Stimulated activated CD4-positive, alpha-beta T cell treated with anti-CD3 and anti-CD28 coated beads, TNF-alpha, amount 100 ng/mL, for 4 hours (primary cell): ENCODE data around the gene RCN2.

Experiments used
- DNase-seq, 3 experiments: peaks; one replicate each; pipeline ENCODE4 v3.0.0-alpha.2; 2020; ENCODE audit warnings: low read depth in 3 of 3

RCN2 gene

DNA sequence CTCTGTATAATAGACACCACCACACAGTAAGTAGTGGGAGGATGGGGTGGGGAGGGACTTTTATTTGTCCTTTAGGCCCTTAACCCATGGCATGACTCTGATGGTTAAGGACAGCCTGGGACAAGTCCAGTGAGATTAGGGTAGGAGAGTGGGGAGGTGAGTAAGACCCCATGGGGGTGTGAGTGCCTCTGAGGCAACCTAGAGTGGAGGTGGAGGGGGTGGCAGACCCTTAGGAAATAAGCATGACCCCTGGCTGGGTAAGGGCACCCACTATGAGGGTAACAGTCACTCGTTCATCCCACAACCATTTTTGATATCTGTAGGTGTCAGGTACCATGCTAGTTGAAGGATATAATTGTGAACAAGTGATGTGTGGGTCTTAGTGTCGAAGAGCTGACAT is 42.4 kb downstream of the RCN2 start:
- DNase-seq = no peak

DNA sequence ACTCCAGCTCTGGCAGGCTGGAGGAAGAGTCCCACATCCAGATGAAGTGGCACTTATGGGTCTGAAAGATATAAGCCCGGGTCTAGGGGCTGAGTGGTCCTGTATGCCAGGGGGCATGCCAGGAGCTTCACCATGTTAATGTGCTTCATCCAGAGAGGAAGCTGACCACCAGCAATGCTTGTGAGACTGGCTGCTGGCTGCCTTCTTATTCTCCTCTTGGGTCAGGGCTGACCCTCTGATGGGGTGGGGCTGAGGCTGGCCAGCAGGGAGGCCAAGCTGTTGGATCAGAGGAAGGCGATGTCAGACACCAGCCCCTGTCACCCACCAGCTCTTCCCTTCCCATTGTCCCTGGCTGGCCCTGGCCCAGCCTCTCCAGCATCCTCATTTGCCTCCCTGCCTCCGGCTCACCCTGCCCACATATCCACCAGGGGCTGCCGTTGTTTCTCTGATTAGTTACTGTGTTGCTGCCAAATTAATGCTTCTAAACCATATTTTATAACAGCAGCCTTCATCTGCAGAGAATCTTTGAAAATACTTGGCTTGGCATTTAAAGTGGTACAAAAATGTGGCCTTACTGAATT is 43.0 kb downstream of the RCN2 start:
- no peak for DNase-seq

DNA sequence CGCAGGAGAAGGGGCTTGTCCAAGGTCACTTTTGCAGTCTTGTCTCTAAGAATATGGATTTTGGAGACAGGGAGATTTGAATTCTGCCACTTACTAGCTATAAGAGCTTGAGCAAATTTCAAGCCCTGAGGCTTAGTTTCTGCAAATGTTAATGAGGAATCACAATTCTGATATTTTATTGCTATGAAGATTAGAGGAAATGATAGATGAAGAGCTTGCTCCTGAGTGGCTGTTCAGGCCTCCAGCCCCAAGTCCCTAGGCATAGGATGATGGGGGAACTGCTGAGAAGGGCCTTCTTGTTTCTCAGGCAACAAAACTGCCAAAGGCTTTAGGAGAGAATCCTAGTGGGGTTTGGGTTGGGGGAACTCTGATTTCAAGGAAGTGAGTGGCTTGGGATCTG is 44.6 kb downstream of the RCN2 start:
- DNase-seq = no peak

DNA sequence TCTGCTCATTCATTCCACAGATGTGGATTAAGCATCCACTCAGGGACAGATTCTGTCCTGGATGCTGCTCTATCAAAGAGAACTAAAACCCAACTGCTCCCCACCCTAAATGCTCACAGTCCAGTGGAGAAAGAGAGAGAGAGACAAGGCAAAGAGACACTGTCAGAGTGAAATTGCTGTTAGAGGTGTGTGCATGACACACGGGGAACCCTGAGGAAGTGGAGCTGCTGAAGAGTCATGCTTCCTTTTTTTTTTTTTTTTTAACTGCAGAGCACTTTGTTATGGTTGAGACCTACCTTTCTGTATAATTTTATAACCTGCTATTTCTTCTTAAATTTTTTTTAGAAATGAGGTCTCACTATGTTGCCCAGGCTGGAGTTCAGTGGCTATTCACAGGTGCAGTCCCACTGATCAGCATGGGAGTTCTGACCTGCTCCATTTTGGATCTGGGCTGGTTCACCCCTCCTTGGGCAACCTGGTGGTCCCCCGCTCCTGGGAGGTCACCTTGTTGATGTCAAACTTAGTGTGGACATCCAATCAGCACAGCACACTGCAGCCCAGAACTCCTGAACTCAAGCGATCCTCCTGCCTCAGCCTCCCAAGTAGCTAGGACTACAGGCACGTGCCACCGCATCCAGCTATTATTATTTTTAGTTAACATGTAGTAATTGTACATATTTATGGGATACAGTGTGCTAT is 45.2 kb downstream of the RCN2 start:
- DNase-seq = no peak

DNA sequence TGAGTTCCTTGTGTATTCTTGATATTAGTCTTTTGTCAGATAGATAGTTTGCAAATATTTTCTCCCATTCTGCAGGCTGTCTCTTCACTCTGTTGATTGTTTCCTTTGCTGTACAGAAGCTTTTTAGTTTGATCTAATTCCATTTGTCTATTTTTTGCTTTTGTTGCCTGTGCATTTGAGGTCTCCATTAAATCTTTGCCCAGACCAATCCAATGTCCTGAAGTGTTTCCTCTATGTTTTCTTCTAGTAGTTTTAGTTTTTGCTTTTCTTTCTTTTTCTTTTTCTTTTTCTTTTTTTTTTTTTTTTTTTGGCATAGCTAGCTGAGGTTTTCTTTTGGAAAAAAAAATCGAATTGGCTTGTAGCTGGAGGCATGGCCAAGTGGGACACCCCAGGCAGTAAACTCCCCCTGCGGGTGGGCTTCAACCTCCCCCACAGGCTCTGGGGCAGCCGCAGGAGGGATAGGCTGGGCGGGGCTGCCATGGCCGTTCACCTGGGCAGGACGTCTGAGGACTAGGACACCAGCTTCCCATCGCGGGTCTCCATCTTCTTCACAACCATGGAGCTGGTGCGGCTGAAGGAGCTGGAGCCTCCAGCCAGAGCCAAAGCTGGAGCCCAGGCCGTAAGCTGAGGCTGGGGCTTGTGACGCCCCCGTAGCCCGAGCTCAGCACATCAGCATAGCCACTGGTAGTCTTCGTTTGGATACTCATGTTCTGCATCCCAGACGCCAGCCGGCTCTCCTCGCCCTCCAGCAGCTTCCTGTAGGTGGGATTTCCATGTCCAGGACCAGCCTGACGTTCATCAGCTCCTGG is 47.2 kb downstream of the RCN2 start:
- no peak for DNase-seq

DNA sequence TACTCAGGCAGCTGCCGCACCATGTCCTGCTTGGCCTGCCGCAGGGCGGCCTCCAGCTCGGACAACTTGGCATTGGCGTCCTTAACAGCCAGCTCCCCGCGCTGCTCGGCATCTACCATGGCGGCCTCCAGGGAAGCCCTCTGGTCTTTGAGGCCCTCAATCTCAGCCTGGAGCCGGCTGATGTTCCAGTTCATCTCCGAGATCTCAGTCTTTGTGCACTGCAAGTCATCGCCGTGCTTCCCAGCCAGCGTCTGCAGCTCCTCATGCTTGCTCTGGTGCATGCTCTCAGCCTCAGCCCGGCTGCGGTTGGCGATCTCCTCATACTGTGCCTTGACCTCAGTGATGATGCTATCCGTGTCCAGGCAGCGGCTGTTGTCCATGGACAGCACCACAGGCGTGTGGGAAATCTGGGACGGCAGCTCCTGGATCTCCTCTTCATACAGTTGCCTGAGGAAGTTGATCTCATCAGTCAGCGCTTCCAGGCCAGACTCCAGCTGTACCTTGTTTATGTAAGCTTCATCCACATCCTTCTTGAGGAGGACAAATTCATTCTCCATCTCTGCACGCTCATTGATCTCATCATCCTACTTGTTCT is 47.9 kb downstream of the RCN2 start:
- DNase-seq = no peak

DNA sequence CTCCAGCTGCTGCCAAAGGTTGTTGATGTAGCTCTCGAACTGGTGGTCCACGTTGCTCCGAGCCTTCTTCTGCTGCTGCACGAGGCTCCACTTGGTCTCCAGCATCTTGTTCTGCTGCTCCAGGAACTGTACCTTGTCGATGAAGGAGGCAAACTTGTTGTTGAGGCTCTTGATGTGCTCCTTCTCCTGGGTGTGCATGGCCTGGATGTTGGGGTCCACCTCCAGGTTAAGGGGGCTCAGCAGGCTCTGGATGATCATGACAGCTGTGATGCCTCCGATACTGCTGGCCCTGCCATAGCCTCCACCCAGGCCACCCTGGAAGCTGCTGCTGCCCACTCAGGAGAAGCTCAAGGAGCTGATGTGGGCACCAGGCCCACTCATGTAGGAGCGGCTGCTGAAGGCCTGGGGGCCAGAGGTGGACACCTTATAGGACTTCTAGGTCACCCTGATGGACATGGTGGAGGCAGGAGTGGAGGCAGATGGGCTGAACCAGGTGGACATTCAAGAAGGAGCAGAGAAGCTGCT is 48.5 kb downstream of the RCN2 start:
- DNase-seq = no peak

DNA sequence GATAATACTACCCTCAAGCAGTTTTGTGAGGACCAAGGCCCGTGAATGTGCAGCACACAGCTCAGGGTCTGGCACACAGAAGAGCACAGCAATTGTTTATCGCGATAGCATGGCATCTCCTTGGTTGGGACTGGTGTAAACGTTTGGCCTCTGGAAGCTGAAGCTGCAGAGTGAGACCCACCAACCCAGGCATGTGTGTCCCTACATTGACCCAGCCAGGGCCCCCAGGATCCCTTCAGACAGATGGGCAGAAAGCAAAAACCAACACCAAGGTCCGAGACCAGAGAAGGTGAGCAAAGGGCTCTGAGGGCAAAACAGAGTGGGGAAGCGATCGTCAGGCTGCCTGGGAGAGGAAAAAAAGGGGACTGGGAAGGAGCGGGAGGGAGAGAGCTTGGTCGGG is 50.8 kb downstream of the RCN2 start:
- DNase-seq = no peak

DNA sequence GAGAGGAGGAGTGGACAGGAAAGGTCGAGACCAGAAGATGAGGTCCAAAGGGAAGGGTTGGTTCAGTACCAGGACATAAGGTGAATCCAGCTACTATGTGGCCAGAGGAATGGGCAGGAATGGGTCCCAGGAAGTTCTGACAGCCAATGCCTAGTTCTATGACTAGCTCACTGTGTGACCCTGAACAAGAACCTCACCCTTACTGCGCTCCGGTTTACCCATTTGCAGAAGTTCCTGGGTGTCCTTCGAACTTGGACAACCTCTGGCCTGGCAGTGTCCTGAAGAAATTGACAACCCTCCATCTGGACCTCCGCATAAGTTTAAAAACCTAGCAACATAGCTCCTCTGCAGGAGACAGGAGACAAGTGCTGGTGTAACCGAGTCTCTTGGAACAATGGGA is 51.2 kb downstream of the RCN2 start:
- DNase-seq = no peak

DNA sequence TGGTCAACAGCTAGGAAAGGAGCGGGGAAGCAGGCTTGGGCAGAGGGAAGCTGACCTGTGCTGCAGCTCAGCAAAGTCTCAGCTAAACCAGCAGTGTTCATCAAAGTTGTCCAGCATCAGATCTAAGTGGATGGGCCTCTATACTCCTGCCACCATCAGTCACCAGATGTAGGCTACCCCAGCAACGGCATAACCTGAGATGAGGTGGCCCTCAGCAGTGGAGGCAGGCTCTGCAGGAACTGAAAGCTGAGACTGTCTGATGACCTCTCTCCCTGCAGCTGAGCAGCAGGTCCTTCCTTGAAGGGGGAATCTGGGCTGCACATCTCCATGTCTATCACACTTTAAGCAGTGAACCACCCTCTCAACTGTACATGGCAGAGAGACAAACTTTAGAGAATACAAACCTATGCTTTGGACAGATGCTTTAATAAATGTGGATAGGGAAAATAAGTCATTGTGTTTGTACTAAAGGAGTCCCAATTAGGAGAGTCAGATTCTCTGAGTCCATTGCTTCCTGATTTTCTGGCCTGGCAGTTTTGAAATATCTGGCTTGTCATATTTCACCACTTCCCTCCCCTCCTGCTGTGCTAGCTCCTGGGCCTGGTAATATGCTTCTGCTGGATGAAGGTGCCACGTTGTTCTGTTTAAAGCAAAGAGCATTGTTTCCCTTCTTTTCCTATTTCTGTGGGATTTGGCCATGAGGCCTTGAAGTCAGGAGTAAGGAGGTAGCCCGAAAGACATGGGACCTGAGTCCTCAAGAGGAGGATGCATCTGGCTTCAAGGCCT is 52.2 kb downstream of the RCN2 start:
- DNase-seq = no peak

DNA sequence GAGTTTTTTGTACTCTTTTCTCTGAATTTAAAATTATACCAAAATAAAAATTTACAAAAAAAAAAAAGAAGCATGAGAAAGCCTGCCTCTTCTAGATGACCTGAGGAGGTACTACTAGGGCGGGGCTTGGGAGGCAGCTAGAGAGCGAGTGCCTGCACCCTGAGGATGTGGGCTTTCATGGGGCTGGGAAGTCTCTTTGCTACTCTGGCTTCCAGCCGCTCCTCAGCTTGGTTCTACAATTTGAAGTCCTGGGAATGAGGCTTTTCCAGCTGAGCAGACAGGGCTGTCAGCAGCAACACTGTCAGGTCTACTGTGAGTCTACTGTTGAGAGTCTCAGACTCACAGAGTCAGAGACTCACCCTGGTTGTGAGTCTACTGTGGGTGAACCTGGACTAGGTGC is 55.2 kb downstream of the RCN2 start:
- no peak for DNase-seq

DNA sequence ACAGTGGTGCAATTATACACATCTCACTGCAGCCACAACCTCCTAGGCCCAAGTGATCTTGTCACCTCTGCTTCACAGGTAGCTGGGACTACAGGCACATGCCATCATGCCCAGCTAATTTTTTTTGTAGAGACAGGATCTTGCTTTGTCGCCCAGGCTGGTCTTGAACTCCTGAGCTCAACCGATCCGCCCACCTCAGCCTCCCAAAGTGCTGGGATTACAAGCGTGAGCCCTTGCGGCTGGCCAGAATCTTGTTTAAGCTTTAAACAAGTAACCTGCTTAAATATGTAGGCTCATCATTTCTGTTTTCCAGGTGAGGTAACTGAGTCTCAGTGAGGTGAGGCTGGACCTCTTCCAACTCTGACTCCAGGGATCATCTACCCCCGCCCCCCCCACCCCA is 55.7 kb downstream of the RCN2 start:
- DNase-seq = no peak

DNA sequence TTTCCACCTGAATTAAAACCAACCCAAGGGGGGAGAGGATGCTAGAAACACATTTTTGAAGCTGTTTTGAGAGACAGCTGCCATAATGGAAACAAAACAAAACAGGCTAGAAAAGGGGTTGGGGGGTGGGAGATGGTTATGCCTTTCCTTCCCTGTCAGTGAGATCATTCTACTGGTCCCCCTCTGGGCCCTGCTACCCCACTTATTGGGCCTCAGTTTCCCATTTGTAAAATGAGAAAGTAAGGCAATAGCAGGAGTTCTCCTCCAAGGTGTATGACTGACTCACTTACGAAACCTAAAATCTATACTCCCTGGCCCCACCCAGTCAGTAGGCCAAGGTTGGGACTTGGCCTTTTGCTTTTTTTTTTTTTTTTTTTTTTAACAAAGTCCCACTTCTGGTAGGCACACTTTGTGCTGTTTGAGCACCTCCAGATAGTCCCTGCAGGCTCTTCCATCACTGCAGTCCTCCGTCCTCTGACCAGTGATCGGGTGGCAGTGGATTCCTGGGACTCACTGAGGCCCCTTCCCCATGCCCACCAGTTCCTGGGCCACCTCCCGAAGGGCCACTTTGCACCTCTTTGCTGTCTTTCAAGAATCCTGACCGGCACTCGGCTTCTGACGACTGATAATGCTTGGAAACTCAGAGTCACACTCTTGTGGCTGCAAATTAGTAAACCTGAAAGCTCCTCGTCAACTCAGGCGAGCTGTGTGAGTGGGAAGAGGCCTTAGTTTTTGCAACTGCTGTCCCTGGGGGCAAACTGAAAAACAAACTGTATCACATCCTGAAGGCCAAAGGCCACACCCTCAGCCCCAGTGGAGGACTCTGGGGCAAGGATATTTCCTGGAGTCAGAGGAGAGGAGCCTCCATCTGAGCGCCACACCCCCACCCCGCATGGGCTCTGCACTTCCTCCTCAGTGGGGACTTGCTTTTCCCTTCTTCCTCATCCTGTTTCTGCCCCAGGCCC is 56.6 kb downstream of the RCN2 start:
- DNase-seq = no peak

DNA sequence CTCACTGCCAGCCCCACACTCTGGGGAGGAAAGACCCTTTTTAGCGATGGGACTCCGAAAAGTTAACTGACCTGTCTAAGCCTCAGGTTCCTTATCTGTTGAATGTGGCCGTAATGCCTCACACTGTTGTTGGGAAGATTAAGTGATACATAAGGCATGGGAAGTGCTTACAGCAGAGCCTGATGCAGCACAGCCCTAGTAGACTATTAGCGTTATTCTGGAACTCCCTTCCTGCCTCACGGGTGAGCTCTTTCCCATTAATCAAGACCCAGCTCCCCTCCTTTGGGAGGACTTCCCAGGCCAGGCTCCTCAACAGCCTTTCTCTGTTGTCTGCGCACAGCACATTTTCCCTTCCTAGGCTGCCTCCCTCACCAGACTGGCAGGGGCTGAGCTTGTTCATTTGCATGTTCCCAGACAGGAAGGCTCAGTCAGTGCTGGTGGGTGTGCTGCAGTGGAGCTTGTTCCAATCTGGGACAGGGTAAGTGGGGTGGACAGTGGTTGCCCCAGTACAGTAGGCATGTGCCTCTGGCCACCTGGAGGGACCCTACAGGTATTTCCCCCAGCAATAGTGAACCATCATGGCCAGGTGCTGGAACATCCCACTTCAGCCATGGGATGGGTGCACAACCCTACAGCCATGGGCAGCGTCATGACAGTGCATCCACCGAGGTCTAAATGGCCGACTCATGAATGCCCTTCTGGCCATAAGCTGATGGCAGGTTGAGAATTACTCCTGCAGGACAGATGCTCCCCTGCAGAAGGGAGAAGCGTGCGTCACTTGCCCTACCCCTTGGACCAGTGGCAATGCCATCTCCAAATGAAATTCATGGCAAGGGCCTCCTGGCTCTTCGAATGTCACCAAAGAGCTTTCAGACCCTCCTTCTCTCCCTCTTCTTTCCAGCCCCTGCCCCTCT is 57.6 kb downstream of the RCN2 start:
- DNase-seq = no peak

DNA sequence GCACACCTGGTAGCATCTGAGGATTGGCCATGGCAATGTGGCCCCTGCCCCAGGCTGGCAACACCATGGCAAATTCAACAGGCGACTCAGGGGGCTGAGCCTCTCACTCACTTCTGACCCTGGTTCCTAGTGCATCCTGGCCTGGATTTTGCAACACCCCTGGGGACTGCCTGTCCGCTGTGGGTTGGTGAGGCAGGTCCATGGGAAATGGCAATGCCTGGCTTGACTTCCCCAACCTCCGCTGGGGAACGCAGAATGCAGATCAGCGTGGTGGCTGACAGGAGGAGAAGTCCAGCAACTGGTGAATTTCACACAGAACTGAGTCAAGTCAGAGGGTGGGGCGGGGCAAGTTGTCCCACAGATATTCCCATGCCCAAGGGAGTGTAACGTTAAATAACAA is 59.5 kb downstream of the RCN2 start:
- DNase-seq = no peak

DNA sequence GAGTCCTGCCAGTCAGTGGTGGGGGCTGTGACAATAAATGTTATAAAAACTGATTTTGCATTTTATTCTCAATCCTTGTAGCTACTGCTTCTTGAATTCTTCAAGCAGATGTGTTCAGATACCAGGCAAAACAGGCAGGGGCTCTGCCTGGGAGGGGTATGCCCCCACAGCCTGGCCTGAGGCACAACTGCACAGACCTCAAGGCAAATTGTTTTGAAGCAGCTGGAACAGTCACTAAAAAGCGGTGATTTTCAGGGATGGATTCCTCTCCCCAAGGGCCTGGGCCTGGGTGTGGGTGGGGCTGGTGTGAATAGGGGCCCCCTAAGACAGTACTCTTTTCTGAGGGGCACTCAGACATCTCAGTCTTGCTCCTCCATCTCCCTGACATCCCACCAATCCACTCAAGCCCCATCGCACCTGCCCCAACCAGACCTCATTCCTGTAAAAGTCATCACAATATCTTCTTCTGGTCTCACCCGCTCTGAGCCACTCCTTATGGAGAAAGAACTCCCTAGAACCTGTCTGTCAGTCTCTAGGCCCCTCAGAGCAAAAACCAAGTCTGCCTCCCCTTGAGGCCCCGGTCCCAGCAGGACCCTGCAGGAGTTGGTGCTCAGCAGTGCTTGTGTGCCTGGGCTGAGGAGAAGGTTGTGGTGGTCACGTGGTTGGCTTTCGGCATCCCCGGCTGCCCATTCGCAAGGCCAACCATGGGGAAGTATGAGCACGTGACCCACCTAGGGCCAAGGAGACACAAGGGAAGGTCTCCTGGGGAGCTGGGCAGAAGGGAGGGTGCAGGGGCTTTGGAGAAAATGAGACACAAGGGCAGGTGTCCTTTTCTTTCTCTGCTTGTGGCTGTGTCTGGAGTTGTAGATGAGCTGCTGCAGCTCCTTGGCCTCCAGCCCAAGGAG is 60.4 kb downstream of the RCN2 start:
- no peak for DNase-seq

DNA sequence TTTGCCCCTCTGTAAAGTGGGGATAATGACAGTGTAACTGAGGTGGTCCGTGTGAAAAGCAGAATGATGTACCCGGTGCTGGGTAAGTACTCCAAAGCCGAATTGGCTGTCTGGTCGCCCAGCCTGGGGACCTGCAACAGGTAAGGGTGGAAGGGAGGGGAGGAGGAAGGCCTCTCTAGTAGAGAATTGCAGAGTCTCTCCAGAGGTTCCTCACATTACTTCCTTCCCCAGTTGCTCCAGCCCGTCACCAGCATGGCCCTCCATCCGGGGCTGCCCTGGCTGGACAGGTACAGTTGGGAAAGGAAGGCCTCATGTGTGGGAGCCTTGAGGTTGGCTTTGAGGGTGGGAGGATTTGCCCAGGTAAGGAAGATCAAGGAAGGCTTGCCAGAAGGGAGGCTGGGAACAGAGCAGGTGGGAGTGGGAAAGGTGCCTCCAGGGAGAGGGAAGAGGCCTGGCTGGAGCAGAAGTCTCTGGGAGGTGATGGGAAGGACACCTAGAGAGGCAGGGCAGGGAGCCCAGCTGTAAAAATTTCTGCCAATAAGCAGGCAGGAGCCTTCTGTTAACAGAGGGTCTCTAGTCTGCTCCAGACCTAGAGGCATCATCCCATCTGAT is 61.7 kb downstream of the RCN2 start:
- DNase-seq = no peak

DNA sequence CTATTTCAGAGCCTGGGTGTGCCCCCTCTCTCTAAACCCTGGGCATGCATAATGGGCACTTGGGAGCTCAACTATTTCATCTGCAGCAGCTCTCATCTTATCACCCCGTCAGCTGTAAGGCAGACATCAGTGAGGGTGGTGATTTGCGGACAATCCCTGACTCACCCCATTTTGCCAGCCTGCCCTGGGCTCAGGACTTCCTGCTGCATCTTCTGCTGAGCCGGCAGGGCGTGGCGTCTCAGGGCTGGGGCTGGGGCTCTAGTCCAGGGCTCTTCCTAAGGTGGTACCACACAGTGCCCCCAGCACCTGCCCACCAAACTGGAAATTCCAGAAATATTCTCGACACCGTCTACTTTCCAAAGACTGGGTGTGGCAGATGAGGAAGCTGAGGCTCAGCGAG is 62.5 kb downstream of the RCN2 start:
- DNase-seq = peak in 1 of 3 experiments; percentile 37
